Skeletal muscle satellite cell (primary cell): ENCODE measurements around the gene KIAA0825.

Source experiments
- H3K27me3 ChIP-seq: 2 replicates; pipeline ENCODE4 v1.7.0; 2013; ENCODE audit warnings: low read length; ENCODE audit not compliant: control insufficient read depth, insufficient read depth
- H3K36me3 ChIP-seq: 2 replicates; pipeline ENCODE4 v1.7.0; 2013; ENCODE audit warnings: mild to moderate bottlenecking, control low read depth, low read length; ENCODE audit not compliant: insufficient read depth
- H3K4me1 ChIP-seq: 2 replicates; pipeline ENCODE4 v1.7.0; 2013; ENCODE audit warnings: low read length; ENCODE audit not compliant: control insufficient read depth, insufficient read depth
- H3K4me2 ChIP-seq: 2 replicates; pipeline ENCODE4 v1.7.0; 2013; ENCODE audit warnings: mild to moderate bottlenecking, low read length
- H3K4me3 ChIP-seq: 2 replicates; pipeline ENCODE4 v1.7.0; 2013; ENCODE audit warnings: low read length
- H3K9ac ChIP-seq: 2 replicates; pipeline ENCODE4 v1.7.0; 2013; ENCODE audit warnings: mild to moderate bottlenecking, low read depth, low read length, moderate library complexity
- H3K9me3 ChIP-seq: replicated peaks from 2 replicates; pipeline ENCODE4 v1.7.0; 2013; ENCODE audit warnings: mild to moderate bottlenecking, control low read depth, low read length

KIAA0825 gene

GRCh38 chr5:94627191-94627590, 8.8 kb upstream of the KIAA0825 start:
- Histone ChIP-seq H3K4me1 (no peaks in the 10 kb centered on the region), H3K4me2 (no peak overlapping the region), H3K4me3 (no peak overlapping the region), H3K27me3 (no peaks in the 10 kb centered on the region), H3K9ac (no peak overlapping the region), H3K36me3 (no peaks in the 10 kb centered on the region), H3K9me3 (no peaks in the 10 kb centered on the region)

DNA sequence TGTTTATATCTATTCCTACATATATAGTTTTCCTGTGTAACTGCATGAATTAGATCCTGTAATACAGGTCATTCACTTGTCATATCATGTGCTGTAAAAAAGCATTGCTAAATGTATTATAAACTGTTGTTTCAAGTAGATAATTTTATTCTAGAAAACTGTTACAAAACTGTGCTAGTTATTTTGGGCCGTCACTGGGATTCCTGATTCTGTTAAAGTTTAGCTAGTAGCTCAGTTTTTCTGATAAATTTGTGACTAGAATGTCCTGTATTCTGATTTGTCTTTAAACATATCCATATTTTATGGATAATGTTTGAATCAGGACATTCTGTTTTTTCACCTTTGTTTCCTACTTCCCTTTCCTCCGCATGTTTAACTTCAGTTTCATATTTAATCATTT, 5.5 kb upstream of the KIAA0825 start:
- H3K9me3 ChIP-seq = no peaks in the 10 kb centered on the region
- no peaks in the 10 kb centered on the region for H3K27me3 ChIP-seq
- H3K36me3 ChIP-seq = no peaks in the 10 kb centered on the region
- no peak overlapping the region for H3K9ac ChIP-seq
- no peak overlapping the region for H3K4me2 ChIP-seq
- no peak overlapping the region for H3K4me3 ChIP-seq
- H3K4me1 ChIP-seq = peaks cover 4% of the 10 kb centered on the region

DNA sequence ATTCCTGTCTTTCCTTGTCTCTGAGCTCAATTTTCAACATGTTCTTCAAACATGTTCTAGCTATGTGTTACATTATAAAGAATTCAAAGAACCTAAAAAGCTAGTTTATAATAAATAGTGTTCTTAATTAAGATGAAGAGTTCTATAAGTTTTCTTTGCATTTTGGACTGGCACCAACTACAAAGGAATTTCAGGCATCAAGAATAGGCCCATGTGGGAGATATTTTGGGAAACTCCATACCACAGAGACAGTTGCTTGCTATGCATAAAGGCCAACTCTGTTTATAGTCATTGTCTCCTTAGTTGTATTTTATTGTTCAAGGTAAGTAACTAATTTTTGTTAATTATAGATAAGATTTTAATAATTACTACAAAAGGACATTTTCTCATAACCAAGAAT, 4.6 kb upstream of the KIAA0825 start:
- no peaks in the 10 kb centered on the region for H3K9me3 ChIP-seq
- no peak overlapping the region for H3K9ac ChIP-seq
- H3K36me3 ChIP-seq = no peaks in the 10 kb centered on the region
- no peaks in the 10 kb centered on the region for H3K27me3 ChIP-seq
- H3K4me1 ChIP-seq = peaks cover 4% of the 10 kb centered on the region
- H3K4me3 ChIP-seq = no peak overlapping the region
- no peak overlapping the region for H3K4me2 ChIP-seq

DNA sequence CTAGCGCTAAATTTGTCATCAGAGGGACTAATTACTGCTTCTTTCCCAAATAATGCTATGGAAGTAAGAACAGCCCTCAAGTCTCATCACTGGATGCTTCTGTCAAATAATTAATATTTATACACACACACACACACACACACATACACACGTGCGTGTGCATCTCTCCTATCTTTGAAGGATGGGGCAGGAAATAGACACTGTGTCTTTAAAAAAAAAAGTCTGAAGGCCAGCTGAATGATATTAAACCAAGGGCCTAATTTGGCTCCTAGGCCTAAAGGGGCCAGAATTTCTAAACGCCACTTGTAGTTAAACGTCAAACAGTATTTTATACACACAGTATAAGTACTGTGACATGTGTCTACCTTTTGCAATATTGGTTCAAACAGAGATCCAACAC, 3.4 kb upstream of the KIAA0825 start:
- Histone ChIP-seq H3K9me3 (no peaks in the 10 kb centered on the region), H3K4me1 (peaks cover 9% of the 10 kb centered on the region), H3K9ac (no peak overlapping the region), H3K36me3 (no peaks in the 10 kb centered on the region), H3K4me2 (no peak overlapping the region), H3K27me3 (no peaks in the 10 kb centered on the region), H3K4me3 (no peak overlapping the region)

- no peak overlapping the region for H3K9ac ChIP-seq
- no peak overlapping the region for H3K4me2 ChIP-seq
- H3K27me3 ChIP-seq = no peaks in the 10 kb centered on the region
- peaks cover 9% of the 10 kb centered on the region for H3K4me1 ChIP-seq
- H3K36me3 ChIP-seq = no peaks in the 10 kb centered on the region
- no peaks in the 10 kb centered on the region for H3K9me3 ChIP-seq
- H3K4me3 ChIP-seq = no peak overlapping the region
These were observed 1.9 kb upstream of the KIAA0825 start for GRCh38 chr5:94620256-94620655.

- Histone ChIP-seq H3K36me3 (no peaks in the 10 kb centered on the region), H3K9me3 (no peaks in the 10 kb centered on the region)
These were observed 343 bp downstream of the KIAA0825 start for GRCh38 chr5:94618029-94618492.

GRCh38 chr5:94615862-94616261, 2.5 kb downstream of the KIAA0825 start:
- Histone ChIP-seq H3K9ac (no peak overlapping the region), H3K4me1 (peaks cover 9% of the 10 kb centered on the region), H3K9me3 (no peaks in the 10 kb centered on the region), H3K4me3 (no peak overlapping the region), H3K27me3 (no peaks in the 10 kb centered on the region), H3K4me2 (no peak overlapping the region), H3K36me3 (no peaks in the 10 kb centered on the region)

More at GRCh38 chr5:94618029-94618492, 343 bp downstream of the KIAA0825 start:
- Histone ChIP-seq H3K4me2 (peak overlapping the region; percentile 87), H3K4me3 (peak overlapping the region; percentile 96), H3K9ac (peak overlapping the region; percentile 82), H3K27me3 (no peaks in the 10 kb centered on the region), H3K4me1 (peaks cover 9% of the 10 kb centered on the region)

DNA sequence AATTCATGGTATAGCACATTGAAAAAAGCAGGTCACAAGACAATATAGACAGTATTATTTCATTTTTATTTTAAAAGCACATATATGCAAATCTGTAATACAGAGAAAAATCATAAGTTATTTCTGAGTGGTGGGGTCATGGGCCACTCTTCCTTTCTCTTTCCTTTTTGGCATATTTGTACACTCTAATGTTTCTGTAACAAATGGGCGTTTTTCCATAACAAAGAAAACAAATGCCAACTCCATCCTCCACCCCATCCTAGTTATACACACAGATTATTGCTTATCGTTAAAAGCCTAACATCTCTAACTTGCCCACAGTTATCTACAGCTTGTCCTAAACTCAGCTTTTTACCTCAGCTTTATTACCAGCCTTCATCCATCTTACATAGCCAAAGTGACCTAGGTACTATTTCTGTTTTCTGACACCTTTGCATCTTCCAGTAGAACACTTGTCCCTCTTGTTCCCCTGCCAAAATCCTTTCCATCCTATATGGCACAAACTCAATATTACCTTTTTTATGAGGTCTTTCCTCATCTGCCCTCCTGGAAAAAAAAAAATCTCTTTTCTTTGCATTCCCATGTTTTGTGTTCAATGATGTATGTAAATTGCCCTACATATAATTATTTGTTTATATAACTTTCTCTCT, 4.1 kb downstream of the KIAA0825 start:
- Histone ChIP-seq H3K4me1 (peaks cover 5% of the 10 kb centered on the region), H3K27me3 (no peaks in the 10 kb centered on the region)

DNA sequence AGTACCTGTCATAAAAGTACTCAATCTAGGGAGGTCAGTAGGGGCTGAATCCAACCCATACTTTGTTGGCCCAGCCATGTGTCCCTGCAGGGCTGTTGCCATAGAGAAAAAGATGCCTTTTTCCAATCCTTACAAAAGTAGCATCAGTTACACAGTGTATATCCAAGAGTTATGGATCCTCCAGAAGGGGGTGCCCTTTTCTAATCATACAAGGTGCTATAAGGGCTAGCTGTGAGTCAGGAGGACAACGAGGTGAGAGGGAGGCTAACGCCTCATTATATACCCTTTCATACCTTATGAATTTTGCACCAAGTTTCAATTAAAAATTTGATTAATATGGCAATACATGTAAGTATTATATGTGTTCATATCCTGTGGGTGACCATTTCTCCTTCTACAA, 4.8 kb downstream of the KIAA0825 start:
- H3K9ac ChIP-seq = no peak overlapping the region
- H3K36me3 ChIP-seq = no peaks in the 10 kb centered on the region
- no peak overlapping the region for H3K4me3 ChIP-seq
- no peak overlapping the region for H3K4me2 ChIP-seq
- no peaks in the 10 kb centered on the region for H3K9me3 ChIP-seq
- peaks cover 5% of the 10 kb centered on the region for H3K4me1 ChIP-seq
- H3K27me3 ChIP-seq = no peaks in the 10 kb centered on the region

More for the DNA sequence above, 4.1 kb downstream of the KIAA0825 start:
- no peaks in the 10 kb centered on the region for H3K36me3 ChIP-seq
- no peak overlapping the region for H3K4me2 ChIP-seq
- H3K9me3 ChIP-seq = no peaks in the 10 kb centered on the region
- H3K4me3 ChIP-seq = no peak overlapping the region
- no peak overlapping the region for H3K9ac ChIP-seq

GRCh38 chr5:94595281-94595840, 23.0 kb downstream of the KIAA0825 start:
- Histone ChIP-seq H3K9me3 (no peaks in the 10 kb centered on the region), H3K36me3 (no peaks in the 10 kb centered on the region), H3K4me1 (no peaks in the 10 kb centered on the region), H3K4me2 (no peak overlapping the region), H3K4me3 (no peak overlapping the region), H3K27me3 (no peaks in the 10 kb centered on the region), H3K9ac (no peak overlapping the region)

DNA sequence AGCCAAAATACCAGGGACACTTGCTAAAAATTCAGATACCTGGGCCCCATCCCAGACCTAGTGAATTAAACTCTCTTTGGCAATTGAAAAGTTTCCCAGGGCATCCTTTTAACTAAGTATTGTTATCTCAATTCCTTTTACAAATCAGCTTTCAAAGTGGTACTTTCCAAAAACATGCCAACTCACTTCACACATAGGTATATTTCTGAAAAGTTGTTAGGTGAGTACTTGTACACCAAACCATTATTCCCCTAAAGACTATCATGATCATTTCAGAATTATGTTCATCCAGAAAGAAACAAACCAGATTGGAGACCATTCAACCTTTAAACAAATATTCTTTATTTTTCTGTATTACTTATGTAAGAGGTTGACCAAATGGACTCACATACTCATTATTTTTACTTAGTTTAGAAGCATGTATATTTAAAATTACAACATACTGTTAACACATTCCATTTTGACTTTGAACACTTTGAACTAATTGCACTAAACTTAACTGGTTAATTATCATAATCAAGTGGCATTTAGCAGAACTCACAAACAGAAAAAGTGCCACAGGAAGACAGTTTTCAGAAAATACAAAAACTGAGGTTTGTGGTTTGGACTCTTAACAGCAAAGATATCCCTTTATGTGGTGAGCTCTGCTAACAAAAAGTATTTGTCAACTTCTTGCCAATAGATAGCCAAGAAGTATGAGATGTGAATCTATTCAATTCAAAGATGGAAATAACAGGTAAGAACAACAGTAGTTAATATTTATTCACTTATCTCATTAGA, 40.7 kb downstream of the KIAA0825 start:
- Histone ChIP-seq H3K4me1 (no peaks in the 10 kb centered on the region), H3K4me3 (no peak overlapping the region), H3K36me3 (no peaks in the 10 kb centered on the region), H3K9ac (no peak overlapping the region), H3K27me3 (no peaks in the 10 kb centered on the region), H3K4me2 (no peak overlapping the region), H3K9me3 (no peaks in the 10 kb centered on the region)
